ENCODE data around the gene CCN6. TPM values are rescaled to one million over a fixed set of nuclear protein-coding genes. Genes with fewer than 3 reads are reported as not detected.
"Not testable (repeated sequence)": the region's sequence is repeated elsewhere in the genome, so short reads cannot be mapped to it uniquely, and the experiment has no call there.

CCN6 gene
- total RNA-seq, 1 donor from 2014 or later: not detected

DNA sequence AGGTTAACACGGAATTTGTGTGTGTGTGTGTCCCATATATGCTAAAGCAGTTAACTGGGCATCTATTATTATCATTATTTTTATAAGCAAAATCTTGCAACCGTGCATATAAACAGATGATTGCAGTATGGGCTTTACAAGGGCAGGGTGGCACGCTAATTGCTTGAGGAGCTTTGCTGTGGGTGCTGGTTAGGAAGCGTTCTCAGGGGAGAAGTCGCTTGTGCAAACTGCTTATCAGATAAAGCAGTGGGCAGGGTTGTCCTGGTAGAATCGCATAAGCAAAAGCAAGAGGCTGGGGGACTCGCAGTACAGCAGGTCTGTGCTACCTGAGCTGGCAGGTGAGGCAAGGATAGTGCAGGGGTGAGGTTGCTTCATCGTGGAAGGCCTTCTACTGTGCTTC lies 9.7 kb upstream of the CCN6 start:
- Mint-ChIP-seq H3K27ac (no peak overlapping the region), H3K36me3 (ENCODE audit: insufficient read depth) (no peaks in the 10 kb centered on the region), H3K4me3 (ENCODE audit: low read depth) (no peak overlapping the region), H3K9me3 (ENCODE audit: low read depth) (no peaks in the 10 kb centered on the region), H3K27me3 (no peaks in the 10 kb centered on the region), H3K4me1 (ENCODE audit: low read depth) (peaks cover 2% of the 10 kb centered on the region)
- TF ChIP-seq, protein P1, sequence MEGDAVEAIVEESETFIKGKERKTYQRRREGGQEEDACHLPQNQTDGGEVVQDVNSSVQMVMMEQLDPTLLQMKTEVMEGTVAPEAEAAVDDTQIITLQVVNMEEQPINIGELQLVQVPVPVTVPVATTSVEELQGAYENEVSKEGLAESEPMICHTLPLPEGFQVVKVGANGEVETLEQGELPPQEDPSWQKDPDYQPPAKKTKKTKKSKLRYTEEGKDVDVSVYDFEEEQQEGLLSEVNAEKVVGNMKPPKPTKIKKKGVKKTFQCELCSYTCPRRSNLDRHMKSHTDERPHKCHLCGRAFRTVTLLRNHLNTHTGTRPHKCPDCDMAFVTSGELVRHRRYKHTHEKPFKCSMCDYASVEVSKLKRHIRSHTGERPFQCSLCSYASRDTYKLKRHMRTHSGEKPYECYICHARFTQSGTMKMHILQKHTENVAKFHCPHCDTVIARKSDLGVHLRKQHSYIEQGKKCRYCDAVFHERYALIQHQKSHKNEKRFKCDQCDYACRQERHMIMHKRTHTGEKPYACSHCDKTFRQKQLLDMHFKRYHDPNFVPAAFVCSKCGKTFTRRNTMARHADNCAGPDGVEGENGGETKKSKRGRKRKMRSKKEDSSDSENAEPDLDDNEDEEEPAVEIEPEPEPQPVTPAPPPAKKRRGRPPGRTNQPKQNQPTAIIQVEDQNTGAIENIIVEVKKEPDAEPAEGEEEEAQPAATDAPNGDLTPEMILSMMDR (IDR thresholded peaks at IDR 0.05; ENCODE audit: unreplicated experiment): no peak
- DNase-seq (ENCODE audit: low spot score, unreplicated experiment): no peak

DNA sequence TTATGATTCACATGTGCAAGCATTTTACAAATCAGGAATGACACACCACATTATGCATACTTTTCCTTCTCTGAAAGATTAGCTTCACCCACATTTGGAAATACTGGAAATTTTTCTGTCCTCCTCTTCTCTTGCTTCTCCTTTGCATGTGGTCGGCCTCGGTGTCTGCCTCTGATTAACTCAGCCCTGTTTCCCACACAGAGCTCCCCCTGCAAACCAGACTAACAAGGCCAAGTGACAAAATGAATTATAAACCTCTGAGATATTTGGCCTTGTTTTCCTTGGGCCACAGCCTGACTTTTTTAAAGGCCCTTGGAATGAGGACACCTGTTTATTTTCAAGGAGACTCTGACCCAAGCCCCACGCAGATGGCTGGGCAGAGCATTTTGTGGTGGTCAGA lies 9.0 kb upstream of the CCN6 start:
- Mint-ChIP-seq H3K9me3 (ENCODE audit: low read depth) (no peaks in the 10 kb centered on the region), H3K27ac (no peak overlapping the region), H3K36me3 (ENCODE audit: insufficient read depth) (no peaks in the 10 kb centered on the region), H3K4me3 (ENCODE audit: low read depth) (no peak overlapping the region), H3K27me3 (no peaks in the 10 kb centered on the region), H3K4me1 (ENCODE audit: low read depth) (peaks cover 2% of the 10 kb centered on the region)
- no peak for DNase-seq (ENCODE audit: low spot score, unreplicated experiment)
- TF ChIP-seq, protein P1 (IDR thresholded peaks at IDR 0.05; ENCODE audit: unreplicated experiment): no peak

DNA sequence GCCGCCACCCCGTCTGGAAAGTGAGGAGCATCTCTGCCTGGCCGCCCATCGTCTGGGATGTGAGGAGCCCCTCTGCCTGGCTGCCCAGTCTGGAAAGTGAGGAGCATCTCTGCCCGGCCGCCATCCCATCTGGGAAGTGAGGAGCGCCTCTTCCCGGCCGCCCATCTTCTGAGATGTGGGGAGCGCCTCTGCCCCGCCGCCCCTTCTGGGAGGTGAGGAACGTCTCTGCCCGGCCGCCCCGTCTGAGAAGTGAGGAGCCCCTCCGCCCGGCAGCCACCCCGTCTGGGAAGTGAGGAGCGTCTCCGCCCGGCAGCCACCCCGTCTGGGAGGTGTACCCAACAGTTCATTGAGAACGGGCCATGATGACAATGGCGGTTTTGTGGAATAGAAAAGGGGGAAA lies 6.4 kb upstream of the CCN6 start:
- H3K27ac Mint-ChIP-seq: not testable (repeated sequence)

DNA sequence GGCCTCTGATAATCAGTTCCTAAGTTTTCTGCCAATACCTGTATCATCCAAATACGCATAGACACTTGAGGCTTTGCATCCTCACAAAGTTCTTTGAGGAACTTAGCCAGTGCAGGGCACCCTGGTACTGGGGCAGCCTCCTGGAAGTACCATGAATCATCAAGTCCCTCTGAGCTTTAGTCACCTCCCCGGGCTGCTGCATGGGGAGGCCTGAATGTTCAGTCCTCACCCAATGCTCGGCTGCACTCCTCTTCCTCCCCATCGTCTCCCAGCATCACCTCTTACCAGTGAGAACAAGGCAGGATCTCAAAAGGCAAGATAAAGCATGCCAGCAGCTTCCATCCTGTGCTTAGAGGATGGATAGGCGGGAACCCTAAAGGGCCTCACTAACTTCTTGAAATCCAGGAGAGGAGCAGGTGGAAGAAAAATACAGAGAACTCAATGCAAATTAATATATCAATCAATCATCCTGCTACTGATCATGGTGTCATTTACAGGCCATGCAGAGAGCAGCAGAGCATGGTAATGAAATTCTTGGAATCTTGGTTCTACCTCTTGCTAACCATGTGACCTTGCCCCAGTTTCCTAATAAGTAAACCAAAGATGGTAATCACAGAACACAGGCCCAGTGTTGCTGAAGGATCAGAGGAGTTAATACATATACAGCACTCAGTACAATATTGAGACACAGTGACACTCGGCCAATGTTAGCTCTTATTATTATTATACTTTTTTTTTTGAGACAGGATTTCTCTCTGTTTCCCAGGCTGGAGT lies 4.7 kb upstream of the CCN6 start:
- no peaks in the 10 kb centered on the region for H3K9me3 Mint-ChIP-seq (ENCODE audit: low read depth)
- H3K4me1 Mint-ChIP-seq (ENCODE audit: low read depth): no peaks in the 10 kb centered on the region
- no peak overlapping the region for H3K4me3 Mint-ChIP-seq (ENCODE audit: low read depth)
- H3K36me3 Mint-ChIP-seq (ENCODE audit: insufficient read depth): no peaks in the 10 kb centered on the region
- DNase-seq (ENCODE audit: low spot score, unreplicated experiment): no peak
- TF ChIP-seq, protein P1 (IDR thresholded peaks at IDR 0.05; ENCODE audit: unreplicated experiment): no peak
- H3K27ac Mint-ChIP-seq: no peak overlapping the region
- H3K27me3 Mint-ChIP-seq: no peaks in the 10 kb centered on the region

More for the DNA sequence above, 6.4 kb upstream of the CCN6 start:
- DNase-seq (ENCODE audit: low spot score, unreplicated experiment); H3K27me3 Mint-ChIP-seq; H3K9me3 Mint-ChIP-seq (ENCODE audit: low read depth); H3K36me3 Mint-ChIP-seq (ENCODE audit: insufficient read depth); H3K4me3 Mint-ChIP-seq (ENCODE audit: low read depth); H3K4me1 Mint-ChIP-seq (ENCODE audit: low read depth): not testable (repeated sequence)

DNA sequence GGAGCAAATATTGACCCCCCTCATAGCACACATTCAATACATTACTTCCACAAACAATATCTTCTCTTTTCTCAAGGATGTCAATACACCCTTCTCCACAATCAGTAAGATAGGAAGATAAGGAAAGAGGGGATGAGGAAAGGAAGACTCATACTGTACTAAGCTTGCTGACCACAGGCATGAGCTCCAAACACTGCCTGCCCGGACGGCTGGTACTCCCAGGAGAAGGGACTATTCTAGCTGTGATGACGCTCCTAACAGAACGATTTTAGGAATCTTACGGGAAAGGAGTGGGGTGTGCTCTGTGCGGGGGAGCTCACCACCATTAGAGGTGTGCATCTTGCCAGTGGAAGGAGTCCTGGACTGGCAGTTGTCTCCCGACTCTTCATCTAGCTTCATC lies 3.9 kb upstream of the CCN6 start:
- H3K9me3 Mint-ChIP-seq (ENCODE audit: low read depth): no peaks in the 10 kb centered on the region

More for the DNA sequence above, 3.9 kb upstream of the CCN6 start:
- Mint-ChIP-seq H3K4me1 (ENCODE audit: low read depth) (no peaks in the 10 kb centered on the region), H3K27ac (no peak overlapping the region), H3K36me3 (ENCODE audit: insufficient read depth) (no peaks in the 10 kb centered on the region), H3K27me3 (no peaks in the 10 kb centered on the region), H3K4me3 (ENCODE audit: low read depth) (no peak overlapping the region)
- no peak for DNase-seq (ENCODE audit: low spot score, unreplicated experiment)
- TF ChIP-seq, protein P1 (IDR thresholded peaks at IDR 0.05; ENCODE audit: unreplicated experiment): no peak

Data from progenitor cell of endocrine pancreas (in vitro differentiated cells).